GM23338 (cell line): Measurements from ENCODE around the gene NCSTN. TPM values are rescaled to one million over a fixed set of nuclear protein-coding genes. Genes with fewer than 3 reads are reported as not detected.

Experiments used
- ATAC-seq: fragments of 200-7000 bp; cut with Tn5 transposase; 3 replicates; pipeline ENCODE4 v1.9.1; 2020
- DNase-seq: peaks from one replicate; pipeline ENCODE4 v3.0.0-alpha.2; 2015; ENCODE audit warnings: low spot score
- H2AFZ ChIP-seq: fragments of 200-600 bp; sonication (generic); 2 replicates; pipeline ENCODE4 v1.8.0; 2016; ENCODE audit warnings: antibody characterized with exemption, mild to moderate bottlenecking, moderate library complexity
- H3F3A ChIP-seq: fragments of 200-600 bp; sonication (generic); replicated peaks from 2 replicates; pipeline ENCODE4 v1.8.0; 2017; ENCODE audit warnings: antibody characterized with exemption, mixed run types, low read depth
- H3K27ac ChIP-seq: fragments of 200-600 bp; sonication (generic); 2 replicates; pipeline ENCODE4 v1.6.1; 2016; ENCODE audit warnings: low read depth
- H3K27me3 ChIP-seq: fragments of 200-600 bp; sonication (generic); 2 replicates; pipeline ENCODE4 v1.8.0; 2016; ENCODE audit warnings: mild to moderate bottlenecking, mixed run types, moderate library complexity; ENCODE audit not compliant: insufficient read depth
- H3K36me3 ChIP-seq: fragments of 200-600 bp; sonication (generic); 2 replicates; pipeline ENCODE4 v1.8.0; 2016; ENCODE audit warnings: mild to moderate bottlenecking; ENCODE audit not compliant: insufficient read depth
- H3K4me1 ChIP-seq: fragments of 200-600 bp; sonication (generic); 2 replicates; pipeline ENCODE4 v1.8.0; 2016; ENCODE audit warnings: mild to moderate bottlenecking, moderate library complexity; ENCODE audit not compliant: insufficient read depth
- H3K4me2 ChIP-seq: fragments of 200-600 bp; sonication (generic); 2 replicates; pipeline ENCODE4 v1.7.1; 2017; ENCODE audit warnings: mixed run types
- H3K4me3 ChIP-seq: fragments of 200-600 bp; sonication (generic); 2 replicates; pipeline ENCODE4 v1.6.1; 2016; ENCODE audit warnings: mixed run types
- H3K79me2 ChIP-seq: fragments of 200-600 bp; sonication (generic); replicated peaks from 2 replicates; pipeline ENCODE4 v1.8.0; 2017; ENCODE audit warnings: mild to moderate bottlenecking; ENCODE audit not compliant: insufficient read depth
- H3K9me2 ChIP-seq: fragments of 200-600 bp; sonication (generic); 2 replicates; pipeline ENCODE4 v1.8.0; 2017; ENCODE audit not compliant: insufficient read depth
- H4K20me1 ChIP-seq: fragments of 200-600 bp; sonication (generic); replicated peaks from 2 replicates; pipeline ENCODE4 v1.8.0; 2017; ENCODE audit warnings: mild to moderate bottlenecking; ENCODE audit not compliant: insufficient read depth
- H3K27ac Mint-ChIP-seq: 2 replicates; pipeline ENCODE4 v1.8.0; 2020; ENCODE audit warnings: inconsistent platforms, mild to moderate bottlenecking, moderate library complexity, mixed read lengths
- H3K27me3 Mint-ChIP-seq: 3 replicates; pipeline ENCODE4 v1.8.0; 2022; ENCODE audit warnings: low read depth, mild to moderate bottlenecking, moderate library complexity, mixed read lengths, inconsistent platforms; ENCODE audit not compliant: insufficient read depth, poor library complexity
- H3K36me3 Mint-ChIP-seq: 3 replicates; pipeline ENCODE4 v1.8.0; 2021; ENCODE audit warnings: low read depth, mild to moderate bottlenecking, inconsistent platforms, moderate library complexity, mixed read lengths
- H3K4me1 Mint-ChIP-seq: 3 replicates; pipeline ENCODE4 v1.8.0; 2020; ENCODE audit warnings: mild to moderate bottlenecking, inconsistent platforms, mixed read lengths
- H3K4me3 Mint-ChIP-seq: 3 replicates; pipeline ENCODE4 v1.8.0; 2021; ENCODE audit warnings: moderate library complexity, mild to moderate bottlenecking, inconsistent platforms, mixed read lengths
- H3K9me3 Mint-ChIP-seq: 3 replicates; pipeline ENCODE4 v1.8.0; 2020; ENCODE audit warnings: moderate library complexity, mild to moderate bottlenecking, inconsistent platforms, mixed read lengths
- CREB1 ChIP-seq: fragments of 250-450 bp; sonication (Bioruptor Pico); IDR thresholded peaks from 2 replicates; pipeline ENCODE4 v1.5.0; 2020; ENCODE audit warnings: low read depth, mild to moderate bottlenecking, moderate library complexity
- CTCF ChIP-seq, 2 experiments: fragments of 200-600 bp in 1 of 2; sonication (generic) in 1 of 2; conservative IDR thresholded peaks; 2 replicates each; pipeline versions ENCODE4 v1.5.1 to v1.6.1; 2016 to 2017; ENCODE audit warnings: antibody characterized with exemption in 2 of 2, low read depth in 2 of 2, mild to moderate bottlenecking in 2 of 2, moderate library complexity in 1 of 2
- ETS1 ChIP-seq: IDR thresholded peaks from 2 replicates; pipeline ENCODE4 v1.6.1; 2016; ENCODE audit warnings: antibody characterized with exemption
- EZH2 ChIP-seq: fragments of 200-600 bp; sonication (generic); IDR thresholded peaks from one replicate; pipeline ENCODE4 v1.8.0; 2017; ENCODE audit warnings: antibody characterized with exemption, mild to moderate bottlenecking, low read depth; ENCODE audit not compliant: unreplicated experiment
- EZH2phosphoT487 ChIP-seq: fragments of 200-600 bp; sonication (generic); IDR thresholded peaks from one replicate; pipeline ENCODE4 v1.8.1; 2018; ENCODE audit warnings: antibody characterized with exemption; ENCODE audit not compliant: unreplicated experiment
- JUNB ChIP-seq: IDR thresholded peaks from one replicate; pipeline ENCODE4 v1.6.1; 2016; ENCODE audit warnings: antibody characterized with exemption; ENCODE audit not compliant: unreplicated experiment
- NANOG ChIP-seq: IDR thresholded peaks from 2 replicates; pipeline ENCODE4 v1.6.1; 2016; ENCODE audit warnings: antibody characterized with exemption, borderline replicate concordance
- ZNF114 ChIP-seq: fragments of 250-450 bp; sonication (Bioruptor Pico); IDR thresholded peaks from 2 replicates; pipeline ENCODE4 v1.5.0; 2020; ENCODE audit warnings: mild to moderate bottlenecking, moderate library complexity
- ZNF331 ChIP-seq: fragments of 250-450 bp; sonication (Bioruptor Pico); IDR thresholded peaks from 2 replicates; pipeline ENCODE4 v1.5.0; 2020; ENCODE audit warnings: low read depth, mild to moderate bottlenecking, moderate library complexity
- ZNF462 ChIP-seq: fragments of 250-450 bp; sonication (Bioruptor Pico); IDR thresholded peaks from 2 replicates; pipeline ENCODE4 v1.5.0; 2020; ENCODE audit warnings: mild to moderate bottlenecking, moderate library complexity
- polyA plus RNA-seq: library from polyadenylated mRNA; unstranded; fragments of >200 nt; fragmentation: Nextera tagmentation; extraction: Ambion mirVana; gene quantifications from 2 replicates; pipeline ENCODE4 v1.2.1, GENCODE V29; 2016
- total RNA-seq: library from RNA; depleted of rRNA; stranded (reverse); fragments of >200 nt; shearing (Covaris generic); gene quantifications from 2 replicates; pipeline ENCODE4 v1.2.3, GENCODE V29; 2014

NCSTN gene
- total and polyA plus RNA-seq, 2 experiments from 2014 or later, result 36.0 to 45.9 TPM

DNA sequence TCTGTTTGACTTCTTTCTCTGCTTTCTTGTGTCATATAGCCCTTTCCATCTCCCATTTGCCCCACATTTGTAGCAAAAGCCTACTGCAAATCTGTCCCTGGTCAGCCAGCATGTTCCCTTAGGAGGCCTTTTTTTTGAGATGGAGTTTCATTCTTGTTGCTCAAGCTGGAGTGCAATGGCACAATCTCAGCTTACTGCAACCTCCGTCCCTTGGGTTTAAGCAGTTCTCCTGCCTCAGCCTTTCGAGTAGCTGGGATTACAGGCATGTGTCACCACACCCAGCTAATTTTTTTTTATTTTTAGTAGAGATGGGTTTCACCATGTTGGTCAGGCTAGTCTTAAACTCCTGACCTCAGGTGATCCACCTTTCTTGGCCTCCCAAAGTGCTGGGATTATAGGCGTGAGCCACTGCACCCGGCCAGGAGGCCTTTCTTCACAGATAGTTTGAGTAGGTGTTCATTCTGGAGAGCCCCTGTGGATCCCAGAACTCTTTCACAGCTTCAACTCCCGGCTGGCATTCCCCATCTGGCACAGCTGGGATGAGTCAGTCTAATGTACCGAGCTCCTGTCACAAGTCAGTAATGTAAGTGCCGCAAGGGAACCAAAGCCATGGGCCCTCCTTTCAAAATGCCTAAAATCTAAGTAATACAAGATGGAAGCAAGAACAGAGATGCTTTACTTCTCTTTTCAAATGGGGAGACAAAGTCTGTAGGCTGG, 14.3 kb downstream of the NCSTN start:
- Histone ChIP-seq H3F3A (no peaks in the 10 kb centered on the region), H3K4me2 (no peak overlapping the region), H2AFZ (no peak overlapping the region), H3K36me3 (peaks cover 37% of the 10 kb centered on the region), H3K4me3 (no peak overlapping the region), H3K27me3 (no peaks in the 10 kb centered on the region), H3K79me2 (no peaks in the 10 kb centered on the region), H3K4me1 (peaks cover 8% of the 10 kb centered on the region), H3K27ac (no peak overlapping the region), H3K9me2 (no peaks in the 10 kb centered on the region), H4K20me1 (no peaks in the 10 kb centered on the region)
- Mint-ChIP-seq H3K4me3 (no peak overlapping the region), H3K9me3 (no peaks in the 10 kb centered on the region), H3K27ac (no peak overlapping the region), H3K4me1 (peaks cover 16% of the 10 kb centered on the region), H3K27me3 (peaks cover 3% of the 10 kb centered on the region), H3K36me3 (peaks cover 80% of the 10 kb centered on the region)
- DNase-seq (no peak), ATAC-seq (no peak)
- TF ChIP-seq CTCF (conservative IDR thresholded peaks at IDR 0.05; ENCODE audit: low read depth in 2 of 2) (no peak), ZNF331 (CRISPR knock-in tag) (no peak)

GRCh38 chr1:160358073-160358472, 14.9 kb downstream of the NCSTN start:
- Histone ChIP-seq H3K79me2 (no peaks in the 10 kb centered on the region), H2AFZ (no peak overlapping the region), H3K27ac (no peak overlapping the region), H3K4me1 (peaks cover 15% of the 10 kb centered on the region), H3K27me3 (no peaks in the 10 kb centered on the region), H4K20me1 (no peaks in the 10 kb centered on the region), H3K4me2 (no peak overlapping the region), H3K4me3 (no peak overlapping the region), H3F3A (no peaks in the 10 kb centered on the region), H3K36me3 (peaks cover 33% of the 10 kb centered on the region), H3K9me2 (no peaks in the 10 kb centered on the region)
- no peak for ATAC-seq
- Mint-ChIP-seq H3K27ac (no peak overlapping the region), H3K9me3 (no peaks in the 10 kb centered on the region), H3K4me1 (peaks cover 22% of the 10 kb centered on the region), H3K27me3 (peaks cover 6% of the 10 kb centered on the region), H3K36me3 (peaks cover 75% of the 10 kb centered on the region), H3K4me3 (no peak overlapping the region)
- no peak for DNase-seq
- TF ChIP-seq ZNF114 (CRISPR knock-in tag), result no peak
- no peak for TF ChIP-seq ETS1
- TF ChIP-seq NANOG, result no peak
- no peak for TF ChIP-seq EZH2
- no peak for TF ChIP-seq EZH2phosphoT487
- TF ChIP-seq CTCF (conservative IDR thresholded peaks at IDR 0.05; ENCODE audit: low read depth in 2 of 2), result no peak
- no peak for TF ChIP-seq JUNB
- no peak for TF ChIP-seq CREB1 (CRISPR knock-in tag)
- no peak for TF ChIP-seq ZNF462 (CRISPR knock-in tag)
